T-helper 1 cell treated with Interleukin-12 subunit alpha and Interleukin-12 subunit beta and Interleukin-4 antibody, amounts not matched to agents 30 ng/mL and 1 ng/mL, for 36 hours (primary cell): ENCODE data around the gene STK24. TPM values are rescaled to one million over a fixed set of nuclear protein-coding genes. Genes with fewer than 3 reads are reported as not detected.

Experiments
- intact Hi-C: fragments of 100-400 bp; cut with micrococcal nuclease; formaldehyde crosslinking; loops from one replicate; pipeline ENCODE4 v1.15.1; 2024
- total RNA-seq: library from RNA; stranded (reverse); gene quantifications from 2 replicates; pipeline ENCODE4 v1.2.3, GENCODE V29; 2022

STK24 gene
- total RNA-seq, 1 donor from 2014 or later, result 151 TPM

- intact Hi-C loops, result no loop called here
Observed at GRCh38 chr13:98557937-98558792, 18.7 kb downstream of the STK24 start.

GRCh38 chr13:98556968-98557631 is 19.8 kb downstream of the STK24 start:
- intact Hi-C loops, result no loop called here

GRCh38 chr13:98556142-98556816 is 20.6 kb downstream of the STK24 start:
- intact Hi-C loops, result no loop called here

GRCh38 chr13:98549728-98550317 is 27.1 kb downstream of the STK24 start:
- intact Hi-C loops, result loop anchor here (1.0 kb wide), 1 partner anchor 13 kb away; no protein-coding TSS in a partner anchor

- intact Hi-C loops, result no loop called here
Observed at GRCh38 chr13:98549006-98549727, 27.7 kb downstream of the STK24 start.

- intact Hi-C loops, result no loop called here
Observed at GRCh38 chr13:98548230-98548629, 28.7 kb downstream of the STK24 start.

- intact Hi-C loops, result no loop called here
Observed at GRCh38 chr13:98547455-98547854, 29.5 kb downstream of the STK24 start.

GRCh38 chr13:98546402-98546801 is 30.5 kb downstream of the STK24 start:
- intact Hi-C loops, result no loop called here

- intact Hi-C loops, result no loop called here
Observed at GRCh38 chr13:98544104-98544710, 32.7 kb downstream of the STK24 start.

GRCh38 chr13:98543378-98544103 is 33.4 kb downstream of the STK24 start:
- intact Hi-C loops, result loop anchor here (1.0 to 2.0 kb wide), 5 partner anchors 10 to 29 kb away; no protein-coding TSS in a partner anchor

GRCh38 chr13:98542568-98543377 is 34.1 kb downstream of the STK24 start:
- intact Hi-C loops, result loop anchor here (1.0 to 2.0 kb wide), 5 partner anchors 9 to 29 kb away; no protein-coding TSS in a partner anchor

- intact Hi-C loops, result loop anchor here (2.0 kb wide), 2 partner anchors 13 to 21 kb away; no protein-coding TSS in a partner anchor
Observed at GRCh38 chr13:98541701-98542203, 35.2 kb downstream of the STK24 start.

- intact Hi-C loops, result no loop called here
Observed at GRCh38 chr13:98541191-98541590, 35.7 kb downstream of the STK24 start.

GRCh38 chr13:98540476-98540875 is 36.4 kb downstream of the STK24 start:
- intact Hi-C loops, result no loop called here

- intact Hi-C loops, result no loop called here
Observed at GRCh38 chr13:98539666-98540065, 37.2 kb downstream of the STK24 start.

- intact Hi-C loops, result no loop called here
Observed at GRCh38 chr13:98538876-98539275, 38.0 kb downstream of the STK24 start.

- intact Hi-C loops, result no loop called here
Observed at GRCh38 chr13:98537740-98538139, 39.2 kb downstream of the STK24 start.

- intact Hi-C loops, result no loop called here
Observed at GRCh38 chr13:98537306-98537705, 39.6 kb downstream of the STK24 start.

GRCh38 chr13:98536729-98537128 is 40.2 kb downstream of the STK24 start:
- intact Hi-C loops, result no loop called here
